Measurements from ENCODE around the gene DNAJC27. TPM values are rescaled to one million over a fixed set of nuclear protein-coding genes. Genes with fewer than 3 reads are reported as not detected.

Gene DNAJC27
- total and polyA plus RNA-seq, 2 of the 13 experiments (the other 11 are each of a cell fraction or from before 2014, with no cell fraction given): 3.1 to 3.7 TPM

GRCh38 chr2:24970483-24971285 is 1.1 kb downstream of the DNAJC27 start (continued):
- 0 out of 2 replicates have a peak, but pooled peaks have one; percentile 15 for TF ChIP-seq ZBTB42 (CRISPR knock-in tag; IDR thresholded peaks at IDR 0.05)
- peak; percentile 4; the same call in 1 of the 2 replicates for TF ChIP-seq NAIF1 (CRISPR knock-in tag; IDR thresholded peaks at IDR 0.05; ENCODE audit: borderline replicate concordance)
- peak; percentile 78; the same call in 1 of the 2 replicates for TF ChIP-seq ZMYM3 (CRISPR knock-in tag; IDR thresholded peaks at IDR 0.05)
- TF ChIP-seq ADNP (CRISPR knock-in tag; IDR thresholded peaks at IDR 0.05): no peak
- TF ChIP-seq CHD4 (IDR thresholded peaks at IDR 0.05; ENCODE audit: borderline replicate concordance, low read length): 0 out of 2 replicates have a peak, but pooled peaks have one; percentile 6
- TF ChIP-seq KDM1A (CRISPR knock-in tag; IDR thresholded peaks at IDR 0.05): 0 out of 2 replicates have a peak, but pooled peaks have one; percentile 16
- TF ChIP-seq PAWR (CRISPR knock-in tag; IDR thresholded peaks at IDR 0.05; ENCODE audit: borderline replicate concordance): 0 out of 2 replicates have a peak, but pooled peaks have one; percentile 30
- TF ChIP-seq ZNF567 (CRISPR knock-in tag; IDR thresholded peaks at IDR 0.05; ENCODE audit: borderline replicate concordance): 0 out of 2 replicates have a peak, but pooled peaks have one; percentile 41
- TF ChIP-seq STAT6 (CRISPR knock-in tag; IDR thresholded peaks at IDR 0.05; ENCODE audit: borderline replicate concordance): peak; percentile 48; the same call in 1 of the 2 replicates
- peak; percentile 7 for TF ChIP-seq ZEB1 (IDR thresholded peaks at IDR 0.05; ENCODE audit: insufficient replicate concordance, low read depth)
- TF ChIP-seq SALL1 (CRISPR knock-in tag; IDR thresholded peaks at IDR 0.05): no peak
- 0 out of 2 replicates have a peak, but pooled peaks have one; percentile 6 for TF ChIP-seq ZNF564 (CRISPR knock-in tag; IDR thresholded peaks at IDR 0.05)
- 0 out of 2 replicates have a peak, but pooled peaks have one; percentile 19 for TF ChIP-seq RARG (CRISPR knock-in tag; IDR thresholded peaks at IDR 0.05; ENCODE audit: low read depth)
- TF ChIP-seq HDAC2 (CRISPR knock-in tag; IDR thresholded peaks at IDR 0.05): peak; percentile 12; the same call in 1 of the 2 replicates
